Nephron (organoid): ENCODE results near the gene HADH.
A peak's percentile ranks its signal among the peaks of the same experiment; 100 is the strongest.
"Not testable (repeated sequence)": the region's sequence is repeated elsewhere in the genome, so short reads cannot be mapped to it uniquely, and the experiment has no call there.

Experiments
- H3K27ac Mint-ChIP-seq, 3 experiments: 2 replicates each; pipeline ENCODE4 v1.8.0; 2020; ENCODE audit warnings: mixed read lengths in 3 of 3, mild to moderate bottlenecking in 2 of 3, moderate library complexity in 1 of 3
- H3K27me3 Mint-ChIP-seq: 2 replicates; pipeline ENCODE4 v1.8.0; 2021; ENCODE audit warnings: low read depth, mild to moderate bottlenecking, moderate library complexity, mixed read lengths
- H3K36me3 Mint-ChIP-seq: 2 replicates; pipeline ENCODE4 v1.8.0; 2020; ENCODE audit warnings: low read depth, mixed read lengths
- H3K4me1 Mint-ChIP-seq: 2 replicates; pipeline ENCODE4 v1.8.0; 2020; ENCODE audit warnings: mixed read lengths
- H3K4me3 Mint-ChIP-seq, 3 experiments: 2 replicates each; pipeline ENCODE4 v1.8.0; 2020; ENCODE audit warnings: mild to moderate bottlenecking in 3 of 3, mixed read lengths in 3 of 3, moderate library complexity in 2 of 3
- H3K9me3 Mint-ChIP-seq: 2 replicates; pipeline ENCODE4 v1.8.0; 2020; ENCODE audit warnings: mixed read lengths
- TF ChIP-seq, protein P1 (sequence below), 3 experiments: fragments of 200-600 bp; sonication (generic); IDR thresholded peaks; one replicate each; pipeline ENCODE4 v1.5.0; 2021; ENCODE audit warnings: antibody characterized with exemption in 3 of 3; ENCODE audit not compliant: unreplicated experiment in 3 of 3

HADH gene

DNA sequence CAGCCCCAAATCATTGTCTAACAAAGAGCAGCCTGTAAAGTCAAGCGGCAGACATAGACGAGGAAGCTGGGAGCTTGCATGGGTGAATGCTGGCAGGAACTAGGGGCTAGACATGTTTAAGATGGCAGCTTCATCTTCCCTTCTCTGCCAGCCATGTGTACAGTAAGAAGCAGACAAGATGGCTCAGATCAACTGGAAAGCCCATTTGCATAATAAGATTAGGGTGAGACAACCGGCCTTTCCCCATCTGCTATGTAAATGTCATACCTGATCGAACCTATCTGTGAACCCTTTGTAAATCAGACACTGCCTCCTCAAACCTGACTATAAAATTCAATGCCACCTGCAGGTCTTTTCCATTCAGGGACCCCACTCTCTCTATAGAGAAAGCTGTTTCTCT lies 22.8 kb upstream of the HADH start:
- TF ChIP-seq, protein P1, sequence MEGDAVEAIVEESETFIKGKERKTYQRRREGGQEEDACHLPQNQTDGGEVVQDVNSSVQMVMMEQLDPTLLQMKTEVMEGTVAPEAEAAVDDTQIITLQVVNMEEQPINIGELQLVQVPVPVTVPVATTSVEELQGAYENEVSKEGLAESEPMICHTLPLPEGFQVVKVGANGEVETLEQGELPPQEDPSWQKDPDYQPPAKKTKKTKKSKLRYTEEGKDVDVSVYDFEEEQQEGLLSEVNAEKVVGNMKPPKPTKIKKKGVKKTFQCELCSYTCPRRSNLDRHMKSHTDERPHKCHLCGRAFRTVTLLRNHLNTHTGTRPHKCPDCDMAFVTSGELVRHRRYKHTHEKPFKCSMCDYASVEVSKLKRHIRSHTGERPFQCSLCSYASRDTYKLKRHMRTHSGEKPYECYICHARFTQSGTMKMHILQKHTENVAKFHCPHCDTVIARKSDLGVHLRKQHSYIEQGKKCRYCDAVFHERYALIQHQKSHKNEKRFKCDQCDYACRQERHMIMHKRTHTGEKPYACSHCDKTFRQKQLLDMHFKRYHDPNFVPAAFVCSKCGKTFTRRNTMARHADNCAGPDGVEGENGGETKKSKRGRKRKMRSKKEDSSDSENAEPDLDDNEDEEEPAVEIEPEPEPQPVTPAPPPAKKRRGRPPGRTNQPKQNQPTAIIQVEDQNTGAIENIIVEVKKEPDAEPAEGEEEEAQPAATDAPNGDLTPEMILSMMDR (IDR thresholded peaks at IDR 0.05; ENCODE audit: unreplicated experiment in 3 of 3), result no peak
- no peak overlapping the region for H3K27ac Mint-ChIP-seq
- H3K27me3 Mint-ChIP-seq, result no peaks in the 10 kb centered on the region
- H3K36me3 Mint-ChIP-seq, result no peaks in the 10 kb centered on the region
- H3K9me3 Mint-ChIP-seq, result no peaks in the 10 kb centered on the region
- H3K4me3 Mint-ChIP-seq, result no peak overlapping the region
- H3K4me1 Mint-ChIP-seq, result no peaks in the 10 kb centered on the region

DNA sequence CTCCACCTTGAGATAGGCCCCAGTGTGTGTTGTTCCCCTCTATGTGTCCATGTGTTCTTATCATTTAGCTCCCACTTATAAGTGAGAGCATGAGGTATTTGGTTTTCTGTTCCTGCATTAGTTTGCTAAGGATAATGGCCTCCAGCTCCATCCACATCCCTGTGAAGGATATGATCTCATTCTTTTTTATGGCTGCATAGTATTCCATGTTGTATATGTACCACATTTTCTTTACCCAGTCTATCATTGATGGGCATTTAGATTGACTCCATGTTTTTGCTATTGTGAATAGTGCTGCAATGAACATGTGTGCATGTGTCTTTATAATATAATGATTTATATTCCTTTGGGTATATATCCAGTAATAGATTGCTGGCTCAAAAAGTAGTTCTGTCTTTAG lies 22.2 kb upstream of the HADH start:
- not testable (repeated sequence) for H3K27ac Mint-ChIP-seq, H3K36me3 Mint-ChIP-seq, H3K4me3 Mint-ChIP-seq, H3K9me3 Mint-ChIP-seq, H3K4me1 Mint-ChIP-seq, H3K27me3 Mint-ChIP-seq

DNA sequence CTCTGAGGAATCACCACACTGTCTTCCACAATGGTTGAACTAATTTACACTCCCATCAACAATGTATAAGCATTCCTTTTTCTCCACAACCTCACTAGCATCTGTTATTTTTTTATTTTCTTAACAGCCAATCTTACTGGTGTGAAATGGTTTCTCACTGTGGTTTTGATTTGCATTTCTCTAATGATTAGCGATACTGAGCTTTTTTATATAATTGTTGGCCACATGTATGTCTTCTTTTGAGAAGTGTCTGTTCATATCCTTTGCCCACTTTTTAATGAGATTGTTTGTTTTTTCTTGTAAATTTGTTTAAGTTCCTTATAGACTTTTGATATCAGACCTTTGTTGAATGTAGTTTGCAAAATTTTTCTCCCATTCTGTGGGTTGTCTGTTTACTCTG lies 21.8 kb upstream of the HADH start:
- H3K4me3 Mint-ChIP-seq, H3K27ac Mint-ChIP-seq, H3K9me3 Mint-ChIP-seq, H3K27me3 Mint-ChIP-seq, H3K36me3 Mint-ChIP-seq, H3K4me1 Mint-ChIP-seq: not testable (repeated sequence)

DNA sequence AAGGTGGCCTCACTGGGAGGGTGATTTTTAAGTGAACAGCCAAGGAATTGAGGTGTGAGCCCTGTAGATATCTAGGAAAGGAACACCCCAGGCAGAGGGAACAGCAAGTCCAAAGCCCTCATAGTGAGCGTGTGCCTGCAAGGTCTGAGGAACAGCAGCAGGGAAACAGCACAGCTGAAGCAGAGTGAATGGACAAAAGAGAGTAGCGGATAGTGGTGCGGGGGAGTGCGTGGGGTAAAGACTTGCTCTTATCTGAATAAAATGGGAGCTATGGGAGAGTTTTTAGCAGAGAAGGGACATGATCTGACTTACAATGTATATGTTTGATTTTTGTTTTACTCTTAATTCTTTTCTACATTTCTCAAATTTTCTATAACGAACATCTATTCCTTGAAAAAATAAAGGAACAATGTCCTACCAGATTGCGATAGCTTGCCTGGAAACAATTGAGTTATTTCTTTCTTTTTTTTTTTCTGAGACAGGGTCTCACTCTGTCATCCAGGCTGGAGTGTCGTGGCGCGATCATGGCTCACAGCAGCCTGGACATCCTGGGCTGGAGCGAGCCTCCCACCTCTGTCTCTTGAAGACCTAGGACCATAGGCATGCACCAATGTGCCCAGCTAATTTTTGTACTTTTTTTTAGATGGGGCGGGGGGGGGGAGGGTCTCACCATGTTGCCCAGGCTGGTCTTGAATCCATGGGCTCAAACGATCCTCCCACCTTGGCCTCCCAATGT lies 19.5 kb upstream of the HADH start:
- H3K9me3 Mint-ChIP-seq, result no peaks in the 10 kb centered on the region
- TF ChIP-seq, protein P1 (IDR thresholded peaks at IDR 0.05; ENCODE audit: unreplicated experiment in 3 of 3), result no peak

DNA sequence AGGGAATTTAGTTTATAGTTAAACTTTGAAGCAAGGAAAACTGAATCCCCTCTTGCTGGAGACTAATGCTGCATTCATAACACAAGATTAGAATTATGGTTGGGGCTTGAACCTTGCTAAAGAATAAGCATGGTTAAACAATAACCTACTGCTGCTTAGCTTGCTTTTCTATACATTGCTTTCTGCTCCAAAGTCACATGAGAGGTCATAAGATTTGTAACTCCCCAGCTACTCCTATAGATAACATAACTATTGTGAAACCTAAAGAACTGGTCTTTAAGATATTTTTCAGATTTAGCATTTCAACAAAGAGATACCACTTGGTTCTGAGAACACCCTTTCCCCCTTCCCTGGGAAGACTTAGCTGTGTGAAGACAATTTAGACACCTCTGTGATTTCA lies 17.1 kb upstream of the HADH start:
- Mint-ChIP-seq H3K9me3 (no peaks in the 10 kb centered on the region), H3K27me3 (no peaks in the 10 kb centered on the region), H3K4me3 (no peak overlapping the region), H3K27ac (peak overlapping the region in 1 of 3 experiments; percentile 80), H3K36me3 (no peaks in the 10 kb centered on the region), H3K4me1 (no peaks in the 10 kb centered on the region)
- TF ChIP-seq, protein P1 (IDR thresholded peaks at IDR 0.05; ENCODE audit: unreplicated experiment in 3 of 3), result no peak

More for the DNA sequence above, 19.5 kb upstream of the HADH start:
- Mint-ChIP-seq H3K36me3 (no peaks in the 10 kb centered on the region), H3K4me3 (no peak overlapping the region), H3K27me3 (no peaks in the 10 kb centered on the region), H3K27ac (no peak overlapping the region), H3K4me1 (no peaks in the 10 kb centered on the region)

DNA sequence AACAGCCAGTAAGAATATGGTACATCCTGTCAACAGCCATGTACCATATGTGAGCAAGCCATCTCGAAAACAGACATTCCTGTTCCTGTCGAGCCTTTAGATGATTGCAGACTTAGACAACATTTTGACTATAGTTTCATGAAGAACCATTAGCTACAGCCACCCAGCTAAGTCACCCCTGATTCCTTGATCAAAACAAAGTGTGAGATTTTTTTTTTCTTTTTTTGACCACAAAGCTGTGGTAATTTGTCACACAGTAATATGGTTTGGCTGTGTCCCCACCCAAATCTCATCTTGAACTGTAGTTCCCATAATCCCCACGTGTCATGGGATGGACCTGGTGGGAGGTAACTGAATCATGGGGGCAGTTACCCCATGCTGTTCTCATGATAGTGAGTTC lies 15.2 kb upstream of the HADH start:
- TF ChIP-seq, protein P1 (IDR thresholded peaks at IDR 0.05; ENCODE audit: unreplicated experiment in 3 of 3), result no peak
- no peak overlapping the region for H3K4me3 Mint-ChIP-seq
- no peaks in the 10 kb centered on the region for H3K4me1 Mint-ChIP-seq
- no peak overlapping the region for H3K27ac Mint-ChIP-seq
- H3K27me3 Mint-ChIP-seq, result no peaks in the 10 kb centered on the region
- H3K9me3 Mint-ChIP-seq, result peaks cover 2% of the 10 kb centered on the region
- no peaks in the 10 kb centered on the region for H3K36me3 Mint-ChIP-seq

DNA sequence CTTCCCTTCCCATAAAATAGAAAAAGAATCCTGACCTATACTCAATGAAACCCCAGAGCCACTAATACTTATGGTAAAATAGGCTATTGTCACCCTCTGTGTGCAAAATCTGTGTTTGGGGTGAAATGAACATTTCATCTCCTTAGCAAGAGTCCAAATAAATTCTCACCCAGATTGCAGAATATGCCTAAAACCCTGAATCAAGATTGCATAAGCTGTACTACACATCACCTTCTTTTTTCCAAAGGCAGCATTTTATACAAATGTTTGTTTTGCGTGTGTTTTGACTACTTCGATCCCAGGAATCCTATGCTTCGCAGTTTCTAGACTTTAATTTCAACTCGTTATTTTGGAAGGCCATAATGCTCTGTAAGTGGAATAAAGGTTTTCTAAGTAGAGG lies 12.2 kb upstream of the HADH start:
- no peak overlapping the region for H3K4me3 Mint-ChIP-seq

More for the DNA sequence above, 12.2 kb upstream of the HADH start:
- Mint-ChIP-seq H3K27ac (no peak overlapping the region), H3K4me1 (no peaks in the 10 kb centered on the region), H3K36me3 (no peaks in the 10 kb centered on the region), H3K9me3 (peaks cover 6% of the 10 kb centered on the region), H3K27me3 (no peaks in the 10 kb centered on the region)
- TF ChIP-seq, protein P1 (IDR thresholded peaks at IDR 0.05; ENCODE audit: unreplicated experiment in 3 of 3), result no peak
